Activated T-helper 1 cell treated with anti-CD3 and anti-CD28 coated beads, Interleukin-12 subunit alpha, Interleukin-12 subunit beta, Interleukin-2, Interleukin-4 antibody, amounts not matched to agents 30 ng/mL and 10 ng/mL and 1 ng/mL, durations not matched to agents 14 hours and 24 hours and 36 hours (primary cell): ENCODE results near the gene LIX1. TPM values are rescaled to one million over a fixed set of nuclear protein-coding genes. Genes with fewer than 3 reads are reported as not detected.
A peak's percentile ranks its signal among the peaks of the same experiment; 100 is the strongest.
"Not testable (repeated sequence)": the region's sequence is repeated elsewhere in the genome, so short reads cannot be mapped to it uniquely, and the experiment has no call there.

Experiments used
- DNase-seq: peaks from one replicate; pipeline ENCODE4 v3.0.0; 2021; ENCODE audit warnings: low spot score
- H3K27ac Mint-ChIP-seq: one replicate; pipeline ENCODE4 v1.8.0; 2021; ENCODE audit warnings: mild to moderate bottlenecking, mixed read lengths
- H3K27me3 Mint-ChIP-seq: one replicate; pipeline ENCODE4 v1.8.0; 2022; ENCODE audit warnings: mild to moderate bottlenecking, moderate library complexity, mixed read lengths; ENCODE audit not compliant: insufficient read depth
- H3K36me3 Mint-ChIP-seq: one replicate; pipeline ENCODE4 v1.8.0; 2021; ENCODE audit warnings: low read depth, mixed read lengths
- H3K4me1 Mint-ChIP-seq: one replicate; pipeline ENCODE4 v1.8.0; 2021; ENCODE audit warnings: low read depth, mixed read lengths
- H3K4me3 Mint-ChIP-seq: one replicate; pipeline ENCODE4 v1.8.0; 2021; ENCODE audit warnings: mild to moderate bottlenecking, moderate library complexity, mixed read lengths
- H3K9me3 Mint-ChIP-seq: one replicate; pipeline ENCODE4 v1.8.0; 2021; ENCODE audit warnings: mixed read lengths
- intact Hi-C: fragments of 100-400 bp; cut with micrococcal nuclease; formaldehyde crosslinking; loops from one replicate; pipeline ENCODE4 v1.15.1; 2024
- total RNA-seq: library from RNA; stranded (reverse); gene quantifications from 2 replicates; pipeline ENCODE4 v1.2.3, GENCODE V29; 2022

The LIX1 gene
- total RNA-seq, 1 donor from 2014 or later = not detected

DNA sequence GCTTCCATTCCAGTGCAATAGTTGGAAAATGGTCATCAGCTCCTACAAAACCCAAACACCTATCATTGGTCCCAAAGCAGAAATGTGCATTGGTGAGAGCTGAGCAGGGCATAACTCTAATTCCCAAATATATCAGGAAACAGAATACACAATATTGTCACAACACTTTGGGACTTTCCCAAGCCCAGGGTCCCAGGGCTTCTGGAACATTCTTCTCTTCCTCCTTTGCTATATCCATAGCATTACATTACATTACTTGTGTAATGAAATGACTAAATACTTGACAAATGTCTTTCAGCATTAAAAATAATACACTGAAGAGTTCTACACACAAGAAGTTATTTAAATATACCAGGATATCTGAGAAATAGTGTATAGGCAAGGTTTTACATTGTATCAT, 45.6 kb downstream of the LIX1 start:
- H3K4me1 Mint-ChIP-seq = peaks cover 28% of the 10 kb centered on the region
- H3K27me3 Mint-ChIP-seq = peaks cover 16% of the 10 kb centered on the region
- H3K36me3 Mint-ChIP-seq = no peaks in the 10 kb centered on the region
- intact Hi-C loops = loop anchor here (5.0 kb wide), 2 partner anchors 435 to 560 kb away; partner anchors contain the start of gene CAST
- DNase-seq = no peak
- no peak overlapping the region for H3K4me3 Mint-ChIP-seq
- H3K27ac Mint-ChIP-seq = no peak overlapping the region
- no peaks in the 10 kb centered on the region for H3K9me3 Mint-ChIP-seq

DNA sequence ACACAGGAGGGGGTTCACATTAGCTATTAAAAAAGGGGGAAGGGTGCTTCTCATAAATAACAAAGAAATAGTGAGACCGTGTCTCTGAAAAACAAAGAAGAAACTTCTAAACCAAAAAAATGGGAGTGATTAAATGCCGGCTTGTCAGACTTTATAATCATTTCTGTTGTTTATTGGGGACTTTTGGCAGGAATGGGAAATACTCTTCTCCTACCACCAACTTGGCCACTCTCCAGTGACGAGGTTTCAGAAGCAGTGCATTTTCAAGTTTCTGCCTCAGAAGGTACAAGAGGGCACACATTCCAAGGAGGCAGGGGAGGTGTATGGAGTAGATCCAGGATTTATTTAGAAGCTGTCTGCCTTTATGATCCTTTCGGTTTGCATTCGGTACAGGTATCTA, 46.2 kb downstream of the LIX1 start:
- Mint-ChIP-seq H3K4me1 (peaks cover 28% of the 10 kb centered on the region), H3K27ac (no peak overlapping the region), H3K27me3 (peaks cover 21% of the 10 kb centered on the region), H3K4me3 (no peak overlapping the region), H3K9me3 (no peaks in the 10 kb centered on the region), H3K36me3 (no peaks in the 10 kb centered on the region)
- DNase-seq = no peak
- intact Hi-C loops = loop anchor here (5.0 kb wide), 2 partner anchors 434 to 559 kb away; partner anchors contain the start of gene CAST

DNA sequence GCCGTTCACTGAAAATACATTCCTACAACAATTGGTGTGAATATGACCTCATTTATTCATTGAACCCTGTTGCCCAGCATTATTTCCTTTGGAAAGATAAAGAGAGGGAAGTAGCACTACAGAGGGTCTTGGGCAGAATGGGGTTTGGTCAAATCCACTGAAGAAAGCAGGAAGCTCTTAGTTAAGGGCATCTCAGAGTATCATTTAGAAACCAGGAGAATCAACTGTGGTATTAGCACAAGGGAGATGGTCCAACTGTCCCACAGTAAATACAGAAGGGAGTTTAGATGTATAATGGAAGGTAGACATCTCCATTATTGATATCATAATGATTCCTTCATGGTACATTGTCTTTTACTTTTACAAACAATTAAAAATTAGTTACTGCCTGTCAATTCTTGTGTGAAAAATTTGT, 47.1 kb downstream of the LIX1 start:
- Mint-ChIP-seq H3K27me3 (peaks cover 30% of the 10 kb centered on the region), H3K9me3 (no peaks in the 10 kb centered on the region), H3K36me3 (no peaks in the 10 kb centered on the region), H3K27ac (peak overlapping the region; percentile 67), H3K4me1 (peaks cover 28% of the 10 kb centered on the region), H3K4me3 (peak overlapping the region; percentile 19)
- no peak for DNase-seq
- intact Hi-C loops = loop anchor here (1.0 to 5.0 kb wide), 13 partner anchors 47 to 558 kb away; partner anchors contain the start of genes CAST, LIX1 and RIOK2

- intact Hi-C loops = loop anchor here (1.0 to 5.0 kb wide), 13 partner anchors 48 to 557 kb away; partner anchors contain the start of genes CAST, LIX1 and RIOK2
- H3K27ac Mint-ChIP-seq = peak overlapping the region; percentile 67
- H3K27me3 Mint-ChIP-seq = peaks cover 31% of the 10 kb centered on the region
- peak; percentile 45 for DNase-seq
- no peaks in the 10 kb centered on the region for H3K36me3 Mint-ChIP-seq
- H3K9me3 Mint-ChIP-seq = no peaks in the 10 kb centered on the region
- peak overlapping the region; percentile 19 for H3K4me3 Mint-ChIP-seq
- peaks cover 28% of the 10 kb centered on the region for H3K4me1 Mint-ChIP-seq
These were observed 47.7 kb downstream of the LIX1 start for GRCh38 chr5:97094579-97095317.

DNA sequence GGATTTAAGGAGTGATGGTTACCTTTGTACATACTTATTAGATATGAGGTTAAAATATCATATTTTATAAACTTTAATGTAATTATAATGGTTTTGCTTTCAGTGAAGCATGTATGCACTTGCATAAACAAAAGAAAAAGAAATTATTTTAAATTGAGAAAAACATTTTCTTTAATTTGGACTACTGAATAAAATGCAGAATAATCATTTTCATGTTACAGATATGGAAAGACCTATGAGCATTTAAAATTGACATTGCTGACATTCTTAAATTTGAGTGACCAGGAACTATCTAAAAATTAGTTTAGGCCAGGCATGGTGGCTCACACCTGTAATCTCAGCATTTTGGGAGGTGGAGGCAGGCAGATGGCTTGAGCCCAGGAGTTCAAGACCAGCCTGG, 49.2 kb downstream of the LIX1 start:
- Mint-ChIP-seq H3K4me1 (peaks cover 28% of the 10 kb centered on the region), H3K27me3 (peaks cover 31% of the 10 kb centered on the region), H3K4me3 (no peak overlapping the region), H3K27ac (no peak overlapping the region), H3K9me3 (no peaks in the 10 kb centered on the region), H3K36me3 (no peaks in the 10 kb centered on the region)
- intact Hi-C loops = no loop called here
- no peak for DNase-seq

DNA sequence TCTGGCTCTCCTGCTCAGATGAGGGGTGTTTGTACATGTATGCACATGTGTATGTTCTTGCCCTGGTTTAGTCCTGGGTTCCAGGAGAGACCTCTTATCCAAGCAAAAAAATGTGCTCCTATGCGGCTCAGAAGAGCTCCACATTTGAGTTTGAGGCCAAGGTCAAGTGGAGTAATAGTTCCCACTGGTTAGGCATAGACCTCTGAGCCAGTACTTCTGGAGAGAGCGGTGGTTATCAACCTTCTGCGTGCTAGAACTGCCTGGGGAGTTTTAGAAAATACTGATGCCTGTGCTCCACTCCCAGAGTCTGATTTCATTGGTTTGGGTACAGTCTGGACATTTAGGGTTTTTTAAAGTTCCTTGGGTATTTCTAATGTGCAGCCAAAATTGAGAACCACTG, 51.5 kb downstream of the LIX1 start:
- H3K4me3 Mint-ChIP-seq = no peak overlapping the region
- intact Hi-C loops = no loop called here
- H3K4me1 Mint-ChIP-seq = peaks cover 16% of the 10 kb centered on the region
- peaks cover 26% of the 10 kb centered on the region for H3K27me3 Mint-ChIP-seq
- DNase-seq = no peak
- H3K9me3 Mint-ChIP-seq = no peaks in the 10 kb centered on the region
- H3K36me3 Mint-ChIP-seq = peaks cover 1% of the 10 kb centered on the region
- no peak overlapping the region for H3K27ac Mint-ChIP-seq

DNA sequence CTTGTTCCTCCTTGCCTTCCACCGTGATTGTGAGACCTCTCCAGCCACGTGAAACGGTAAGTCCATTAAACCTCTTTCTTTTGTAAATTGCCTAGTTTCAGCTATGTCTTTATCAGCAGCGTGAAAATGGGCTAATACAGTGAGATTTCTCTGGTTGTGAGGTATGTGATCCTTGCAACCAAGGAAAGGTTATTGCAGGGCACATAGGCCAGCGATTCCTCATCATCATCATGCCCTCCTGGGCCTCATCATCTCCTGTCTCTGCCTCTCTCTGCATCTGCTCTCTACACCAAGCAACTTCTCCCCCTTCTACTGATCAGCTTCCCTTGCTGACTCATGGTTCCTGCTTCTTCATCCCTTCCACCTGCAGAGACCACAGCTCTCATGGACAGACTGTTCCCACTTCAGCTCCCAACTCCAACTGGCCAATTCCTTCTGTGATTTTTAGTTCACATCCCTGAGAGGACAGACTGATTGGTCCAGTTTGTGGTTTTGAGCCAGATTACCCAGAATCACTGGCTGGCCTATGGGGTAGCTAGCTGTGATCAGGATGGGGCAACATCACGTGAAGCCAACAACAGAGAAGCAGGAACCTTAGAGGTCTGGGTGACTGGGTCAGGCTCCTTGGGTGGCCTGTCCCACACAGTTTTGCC, 53.1 kb downstream of the LIX1 start:
- Mint-ChIP-seq H3K27me3 (peaks cover 26% of the 10 kb centered on the region), H3K27ac (no peak overlapping the region), H3K4me1 (no peaks in the 10 kb centered on the region), H3K36me3 (peaks cover 1% of the 10 kb centered on the region), H3K9me3 (peaks cover 6% of the 10 kb centered on the region), H3K4me3 (no peak overlapping the region)
- no peak for DNase-seq
- intact Hi-C loops = no loop called here

DNA sequence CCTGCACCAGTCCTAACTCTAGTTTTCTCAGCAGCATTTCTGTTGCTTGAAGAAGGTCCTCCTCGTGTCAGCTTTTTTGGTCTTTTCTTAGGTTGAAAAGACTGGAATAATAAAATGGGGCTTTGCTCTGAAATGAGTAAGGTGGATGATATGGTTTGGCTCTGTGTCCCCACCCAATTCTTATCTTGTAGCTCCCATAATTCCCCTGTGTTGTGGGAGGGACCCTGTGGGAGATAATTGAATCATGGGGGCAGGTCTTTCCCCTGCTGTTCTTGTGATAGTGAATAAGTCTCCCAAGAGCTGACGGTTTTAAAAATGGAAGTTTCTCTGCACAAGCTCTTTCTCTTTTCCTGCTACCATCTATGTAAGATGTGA, 53.6 kb downstream of the LIX1 start:
- H3K4me3 Mint-ChIP-seq = no peak overlapping the region

DNA sequence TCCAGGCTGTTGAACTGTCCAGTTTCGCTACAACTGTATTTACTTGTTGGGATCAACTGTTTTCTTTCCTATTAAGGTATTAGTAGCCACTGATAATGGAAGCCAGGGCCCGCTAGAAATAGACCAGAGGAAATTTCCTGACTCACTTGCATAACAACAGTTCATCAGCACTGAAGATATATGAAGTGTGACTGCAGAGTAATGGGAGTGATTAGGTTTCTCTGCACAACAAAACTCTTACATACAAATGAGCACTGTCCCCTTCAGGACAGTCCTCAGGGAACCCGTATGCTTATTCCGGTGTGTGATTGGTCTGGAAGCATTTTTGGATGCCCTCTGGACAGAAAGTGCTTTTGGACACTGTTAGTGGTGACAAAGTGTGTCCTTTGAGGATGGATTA, 55.3 kb downstream of the LIX1 start:
- intact Hi-C loops = no loop called here
- H3K9me3 Mint-ChIP-seq = peaks cover 6% of the 10 kb centered on the region
- H3K4me1 Mint-ChIP-seq = peaks cover 3% of the 10 kb centered on the region
- H3K4me3 Mint-ChIP-seq = no peak overlapping the region
- no peak overlapping the region for H3K27ac Mint-ChIP-seq
- H3K36me3 Mint-ChIP-seq = peaks cover 1% of the 10 kb centered on the region
- peaks cover 25% of the 10 kb centered on the region for H3K27me3 Mint-ChIP-seq
- no peak for DNase-seq

More for the DNA sequence above, 53.6 kb downstream of the LIX1 start:
- H3K27ac Mint-ChIP-seq = no peak overlapping the region
- H3K9me3 Mint-ChIP-seq = peaks cover 6% of the 10 kb centered on the region
- peaks cover 1% of the 10 kb centered on the region for H3K36me3 Mint-ChIP-seq
- DNase-seq = no peak
- intact Hi-C loops = no loop called here
- H3K4me1 Mint-ChIP-seq = no peaks in the 10 kb centered on the region
- H3K27me3 Mint-ChIP-seq = peaks cover 26% of the 10 kb centered on the region

- Mint-ChIP-seq H3K36me3 (peaks cover 1% of the 10 kb centered on the region), H3K27ac (no peak overlapping the region), H3K4me3 (no peak overlapping the region), H3K9me3 (peaks cover 6% of the 10 kb centered on the region), H3K27me3 (peaks cover 14% of the 10 kb centered on the region), H3K4me1 (peaks cover 8% of the 10 kb centered on the region)
- intact Hi-C loops = no loop called here
- DNase-seq = no peak
These were observed 56.8 kb downstream of the LIX1 start for GRCh38 chr5:97085459-97086181.

- H3K4me3 Mint-ChIP-seq = not testable (repeated sequence)
These were observed 57.5 kb downstream of the LIX1 start for GRCh38 chr5:97084782-97085458.

DNA sequence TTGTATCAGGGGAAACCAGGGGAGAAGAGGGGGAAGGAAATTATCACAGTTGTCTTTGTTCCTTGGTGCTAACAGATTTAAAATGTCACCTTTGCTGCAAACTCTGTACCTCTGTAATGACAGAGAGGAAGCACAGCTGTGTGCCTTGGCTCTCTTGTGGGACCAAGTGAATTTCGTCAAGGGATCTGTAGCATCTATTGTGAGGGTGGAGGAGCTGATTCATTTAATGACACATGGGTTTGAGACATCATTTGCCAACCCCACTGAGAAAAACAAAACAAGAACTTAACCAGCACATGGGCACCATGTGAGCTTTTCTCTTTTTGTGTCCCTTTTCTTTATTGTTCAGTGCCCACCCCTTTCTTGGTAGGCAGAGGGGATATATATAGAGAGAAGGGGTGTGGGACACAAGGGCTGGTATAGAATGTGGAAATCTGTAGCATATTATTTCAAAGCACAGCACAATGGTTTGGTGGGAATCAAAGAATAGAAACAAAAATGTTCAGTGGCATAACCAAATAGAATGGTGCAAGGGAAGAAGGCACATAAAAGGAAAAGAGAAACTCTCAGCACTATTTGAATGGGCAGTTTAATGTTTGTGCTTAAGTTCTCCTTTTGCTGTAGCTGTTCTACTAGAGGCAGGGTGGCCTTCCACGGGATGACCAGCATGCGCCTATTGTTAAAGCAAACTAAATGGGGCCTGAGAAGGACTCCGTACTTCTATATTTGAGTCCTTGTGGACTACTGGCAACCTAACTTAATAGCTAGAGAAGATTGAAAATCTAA, 63.3 kb downstream of the LIX1 start:
- H3K9me3 Mint-ChIP-seq = no peaks in the 10 kb centered on the region
- DNase-seq = no peak
- peaks cover 9% of the 10 kb centered on the region for H3K27me3 Mint-ChIP-seq

More at GRCh38 chr5:97084782-97085458, 57.5 kb downstream of the LIX1 start:
- intact Hi-C loops, H3K4me1 Mint-ChIP-seq, DNase-seq, H3K27ac Mint-ChIP-seq, H3K9me3 Mint-ChIP-seq, H3K27me3 Mint-ChIP-seq, H3K36me3 Mint-ChIP-seq: not testable (repeated sequence)

More for the DNA sequence above, 63.3 kb downstream of the LIX1 start:
- peaks cover 8% of the 10 kb centered on the region for H3K4me1 Mint-ChIP-seq
- H3K36me3 Mint-ChIP-seq = no peaks in the 10 kb centered on the region
- no peak overlapping the region for H3K27ac Mint-ChIP-seq
- intact Hi-C loops = no loop called here
- no peak overlapping the region for H3K4me3 Mint-ChIP-seq
